ENCODE results near the gene KCNJ1. TPM values are rescaled to one million over a fixed set of nuclear protein-coding genes. Genes with fewer than 3 reads are reported as not detected.

KCNJ1 gene
- total and polyA plus RNA-seq, 2 experiments from 2014 or later, result 0.16 TPM; not detected in 1

- peak overlapping the region; percentile 37 for H3K4me2 ChIP-seq
- TF ChIP-seq POLR2AphosphoS5 (IDR thresholded peaks at IDR 0.05; ENCODE audit: low read depth), result no peak
- TF ChIP-seq NANOG (IDR thresholded peaks at IDR 0.05; ENCODE audit: borderline replicate concordance), result peak; percentile 74
- no peak for TF ChIP-seq STAT1 (IDR thresholded peaks at IDR 0.05; ENCODE audit: unreplicated experiment)
- TF ChIP-seq CREB1 (CRISPR knock-in tag; IDR thresholded peaks at IDR 0.05; ENCODE audit: low read depth), result no peak
- TF ChIP-seq ETS1 (IDR thresholded peaks at IDR 0.05), result no peak
- no peak for TF ChIP-seq CTCF (conservative IDR thresholded peaks at IDR 0.05; ENCODE audit: low read depth in 2 of 2)
- peak; percentile 66; the same call in 1 of the 2 replicates for TF ChIP-seq ZNF462 (CRISPR knock-in tag; IDR thresholded peaks at IDR 0.05)
- no peak for TF ChIP-seq JUNB (IDR thresholded peaks at IDR 0.05; ENCODE audit: unreplicated experiment)
- TF ChIP-seq ZNF114 (CRISPR knock-in tag; IDR thresholded peaks at IDR 0.05), result no peak
- TF ChIP-seq ZNF331 (CRISPR knock-in tag; IDR thresholded peaks at IDR 0.05; ENCODE audit: low read depth), result no peak
- no peak for TF ChIP-seq EZH2phosphoT487 (IDR thresholded peaks at IDR 0.05; ENCODE audit: unreplicated experiment)
- peak overlapping the region; percentile 12 for H3K4me3 ChIP-seq
- no peaks in the 10 kb centered on the region for H4K20me1 ChIP-seq (replicated peaks; ENCODE audit: insufficient read depth)
- peaks cover 9% of the 10 kb centered on the region; the same call in 1 of the 2 replicates for H3K27me3 ChIP-seq (ENCODE audit: insufficient read depth)
- Mint-ChIP-seq H3K27me3 (ENCODE audit: insufficient read depth, low read depth, poor library complexity) (peaks cover 29% of the 10 kb centered on the region), H3K4me3 (peak overlapping the region; percentile 45), H3K36me3 (ENCODE audit: low read depth) (no peaks in the 10 kb centered on the region; the same call in 1 of the 3 replicates), H3K9me3 (no peaks in the 10 kb centered on the region; the same call in 2 of the 3 replicates), H3K4me1 (peaks cover 39% of the 10 kb centered on the region), H3K27ac (no peak overlapping the region)
- H3K27ac ChIP-seq (ENCODE audit: low read depth), result peak overlapping the region; percentile 46
- H2AFZ ChIP-seq, result no peak overlapping the region
- no peaks in the 10 kb centered on the region for H3K36me3 ChIP-seq (ENCODE audit: insufficient read depth)
- peaks cover 8% of the 10 kb centered on the region for H3K9me2 ChIP-seq (ENCODE audit: insufficient read depth)
- DNase-seq (ENCODE audit: low spot score), result peak; percentile 68
- peak; percentile 65 for ATAC-seq
- H3F3A ChIP-seq (replicated peaks; ENCODE audit: low read depth), result 0 out of 2 replicates have a peak, but pooled peaks cover 4% of the 10 kb centered on the region
- no peaks in the 10 kb centered on the region for H3K79me2 ChIP-seq (replicated peaks; ENCODE audit: insufficient read depth)
- peaks cover 22% of the 10 kb centered on the region for H3K4me1 ChIP-seq (ENCODE audit: insufficient read depth)
Measured at GRCh38 chr11:128872094-128872493, 5.0 kb upstream of the KCNJ1 start.

All from GM23338 (cell line).